Caco-2 (cell line): ENCODE measurements around the gene AMN1. TPM values are rescaled to one million over a fixed set of nuclear protein-coding genes. Genes with fewer than 3 reads are reported as not detected.
A peak's percentile ranks its signal among the peaks of the same experiment; 100 is the strongest.

Source experiments
- BruUV-seq: library from RNA; stranded (reverse); fragments of 400-500 nt; replicated peaks from 2 replicates; lab custom pipeline; 2021; lab: Mats Ljungman, UMichigan
- CTCF ChIA-PET: fragments of 300-600 bp; sonication (Branson Sonifier 250); formaldehyde crosslinking; loops from one replicate; lab custom pipeline; 2022; ENCODE audit warnings: antibody characterized with exemption; lab: Charles Lee
- POLR2A ChIA-PET: fragments of 300-600 bp; sonication (Branson Sonifier 250); formaldehyde crosslinking; loops from one replicate; lab custom pipeline; 2022; ENCODE audit warnings: antibody characterized with exemption; lab: Charles Lee
- DNase-seq, 2 experiments: peaks; one replicate each; pipeline versions ENCODE4 v3.0.0 to v3.0.0-alpha.2; 2020 to 2022
- H3K27me3 ChIP-seq: replicated peaks from 2 replicates; pipeline ENCODE4 v1.6.0; 2011; ENCODE audit warnings: low read length; ENCODE audit not compliant: control insufficient read depth, insufficient read depth
- H3K36me3 ChIP-seq: 2 replicates; pipeline ENCODE4 v1.5.1; 2011; ENCODE audit warnings: low read length; ENCODE audit not compliant: control insufficient read depth, insufficient read depth
- H3K4me1 ChIP-seq: fragments of 250-450 bp; sonication (Bioruptor Pico); 2 replicates; pipeline ENCODE4 v1.5.1; 2020; ENCODE audit warnings: mild to moderate bottlenecking
- H3K4me3 ChIP-seq: 2 replicates; pipeline ENCODE4 v1.5.1; 2011; ENCODE audit warnings: low read depth, mild to moderate bottlenecking, control low read depth, low read length
- H3K9me3 ChIP-seq: fragments of 250-450 bp; sonication (Bioruptor Pico); 2 replicates; pipeline ENCODE4 v1.5.1; 2020; ENCODE audit warnings: mild to moderate bottlenecking, moderate library complexity
- H3K27ac Mint-ChIP-seq: one replicate; pipeline ENCODE4 v1.8.0; 2022; ENCODE audit warnings: mixed read lengths; ENCODE audit not compliant: unreplicated experiment
- H3K27me3 Mint-ChIP-seq: one replicate; pipeline ENCODE4 v1.8.0; 2022; ENCODE audit warnings: mixed read lengths; ENCODE audit not compliant: insufficient read depth, unreplicated experiment
- H3K36me3 Mint-ChIP-seq: one replicate; pipeline ENCODE4 v1.8.0; 2022; ENCODE audit warnings: mild to moderate bottlenecking, mixed read lengths; ENCODE audit not compliant: insufficient read depth, unreplicated experiment
- H3K4me1 Mint-ChIP-seq: one replicate; pipeline ENCODE4 v1.8.0; 2022; ENCODE audit warnings: low read depth, mixed read lengths; ENCODE audit not compliant: unreplicated experiment
- H3K4me3 Mint-ChIP-seq: one replicate; pipeline ENCODE4 v1.8.0; 2022; ENCODE audit warnings: mild to moderate bottlenecking, moderate library complexity, mixed read lengths; ENCODE audit not compliant: unreplicated experiment
- H3K9me3 Mint-ChIP-seq: one replicate; pipeline ENCODE4 v1.8.0; 2022; ENCODE audit warnings: mixed read lengths; ENCODE audit not compliant: unreplicated experiment
- intact Hi-C: fragments of 100-400 bp; cut with micrococcal nuclease; formaldehyde crosslinking; loops from one replicate; pipeline ENCODE4 v1.10.0; 2022; ENCODE audit not compliant: unreplicated experiment
- total RNA-seq: library from RNA; stranded (reverse); gene quantifications from 2 replicates; pipeline ENCODE4 v1.2.3, GENCODE V29; 2022
- TF ChIP-seq, protein P1 (sequence below), 2 experiments: fragments of 200-600 bp in 1 of 2; IDR thresholded peaks; 1 replicate in 1 of 2; 2 replicates in 1 of 2; pipeline versions ENCODE4 v1.5.1 to v1.8.0; 2011 to 2022; ENCODE audit warnings: antibody characterized with exemption in 1 of 2, control low read depth in 1 of 2, inconsistent platforms in 1 of 2, low read depth in 1 of 2, low read length in 1 of 2, mild to moderate bottlenecking in 1 of 2, moderate library complexity in 1 of 2; ENCODE audit not compliant: insufficient read depth in 1 of 2, severe bottlenecking in 1 of 2, unreplicated experiment in 1 of 2

The AMN1 gene
- total RNA-seq, 1 experiment from 2014 or later = 6.2 TPM

DNA sequence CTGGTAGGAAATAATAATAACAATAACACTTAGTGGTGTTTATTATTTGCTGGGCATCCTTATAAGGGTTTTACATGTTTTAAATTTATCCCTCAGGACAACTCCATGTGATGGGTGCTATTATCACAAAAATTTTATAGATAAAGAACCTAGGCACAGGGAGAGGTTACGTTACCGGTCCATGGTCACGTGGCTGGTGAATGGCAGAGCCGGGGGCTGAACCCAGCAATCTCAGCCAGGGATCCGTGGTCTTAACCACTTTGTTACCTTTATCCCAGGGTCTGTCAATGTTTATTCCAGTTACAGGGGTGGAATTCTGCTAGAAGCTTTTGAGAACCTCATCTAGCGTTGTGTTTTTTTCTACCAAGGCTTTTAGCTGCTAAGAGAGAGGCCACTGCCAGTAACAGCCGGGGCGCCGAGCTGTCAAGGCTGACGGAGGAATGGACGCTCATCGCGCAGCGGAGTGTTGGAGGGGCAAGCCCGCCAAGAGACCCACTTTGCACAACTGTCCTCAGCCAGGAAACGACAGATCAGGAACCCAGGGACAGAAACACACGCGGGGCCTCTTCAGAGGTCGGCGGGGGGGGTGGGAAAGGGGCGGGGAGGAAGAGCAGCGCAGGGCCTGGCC lies 418 bp downstream of the AMN1 start:
- Histone ChIP-seq H3K4me3 (peak overlapping the region; percentile 77), H3K36me3 (no peaks in the 10 kb centered on the region), H3K27me3 (no peaks in the 10 kb centered on the region), H3K9me3 (peaks cover 30% of the 10 kb centered on the region), H3K4me1 (peaks cover 30% of the 10 kb centered on the region)
- Mint-ChIP-seq H3K9me3 (peaks cover 30% of the 10 kb centered on the region), H3K4me1 (peaks cover 21% of the 10 kb centered on the region), H3K36me3 (peaks cover 46% of the 10 kb centered on the region), H3K4me3 (peak overlapping the region; percentile 95), H3K27me3 (no peaks in the 10 kb centered on the region), H3K27ac (peak overlapping the region; percentile 98)
- CTCF ChIA-PET = interaction anchor here (0.6 to 1.6 kb wide), 5 partner anchors 13 to 345 kb away, joined by 3 to 6 read pairs (median 3); partner anchors contain the start of gene ETFBKMT
- DNase-seq = no peak
- BruUV-seq = TSS peak; percentile 72
- intact Hi-C loops = loop anchor here (1.0 to 2.0 kb wide), 3 partner anchors 13 to 230 kb away; partner anchors contain the start of genes ETFBKMT and RESF1
- POLR2A ChIA-PET = interaction anchor here (0.6 to 1.3 kb wide), 4 partner anchors 21 to 164 kb away, joined by 3 to 8 read pairs (median 5); no protein-coding TSS in a partner anchor
- TF ChIP-seq, protein P1, sequence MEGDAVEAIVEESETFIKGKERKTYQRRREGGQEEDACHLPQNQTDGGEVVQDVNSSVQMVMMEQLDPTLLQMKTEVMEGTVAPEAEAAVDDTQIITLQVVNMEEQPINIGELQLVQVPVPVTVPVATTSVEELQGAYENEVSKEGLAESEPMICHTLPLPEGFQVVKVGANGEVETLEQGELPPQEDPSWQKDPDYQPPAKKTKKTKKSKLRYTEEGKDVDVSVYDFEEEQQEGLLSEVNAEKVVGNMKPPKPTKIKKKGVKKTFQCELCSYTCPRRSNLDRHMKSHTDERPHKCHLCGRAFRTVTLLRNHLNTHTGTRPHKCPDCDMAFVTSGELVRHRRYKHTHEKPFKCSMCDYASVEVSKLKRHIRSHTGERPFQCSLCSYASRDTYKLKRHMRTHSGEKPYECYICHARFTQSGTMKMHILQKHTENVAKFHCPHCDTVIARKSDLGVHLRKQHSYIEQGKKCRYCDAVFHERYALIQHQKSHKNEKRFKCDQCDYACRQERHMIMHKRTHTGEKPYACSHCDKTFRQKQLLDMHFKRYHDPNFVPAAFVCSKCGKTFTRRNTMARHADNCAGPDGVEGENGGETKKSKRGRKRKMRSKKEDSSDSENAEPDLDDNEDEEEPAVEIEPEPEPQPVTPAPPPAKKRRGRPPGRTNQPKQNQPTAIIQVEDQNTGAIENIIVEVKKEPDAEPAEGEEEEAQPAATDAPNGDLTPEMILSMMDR (IDR thresholded peaks at IDR 0.05; ENCODE audit: insufficient read depth in 1 of 2, low read depth in 1 of 2, low read length in 1 of 2, severe bottlenecking in 1 of 2, unreplicated experiment in 1 of 2) = no peak

DNA sequence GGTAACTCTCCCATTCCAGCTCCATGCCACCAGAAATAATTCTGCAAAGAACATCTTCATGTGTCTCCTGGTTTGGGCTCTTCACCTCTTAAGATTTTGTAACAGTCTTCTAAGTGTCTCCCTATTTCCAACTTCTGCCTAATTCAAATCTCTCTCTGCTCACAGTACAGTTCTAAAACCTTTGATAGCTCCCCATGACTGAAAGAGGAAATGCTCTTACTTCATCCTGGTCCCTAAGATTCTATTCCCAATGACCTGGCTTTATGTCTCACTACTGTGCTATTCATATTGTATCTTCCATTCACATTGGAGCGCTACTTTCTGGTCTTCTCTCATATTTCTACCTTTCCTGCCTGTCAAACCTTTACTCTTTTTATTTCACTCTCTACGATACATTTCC lies 1.6 kb downstream of the AMN1 start:
- peaks cover 13% of the 10 kb centered on the region for H3K4me1 Mint-ChIP-seq
- Histone ChIP-seq H3K4me1 (peaks cover 18% of the 10 kb centered on the region), H3K4me3 (no peak overlapping the region), H3K36me3 (no peaks in the 10 kb centered on the region), H3K9me3 (peaks cover 23% of the 10 kb centered on the region), H3K27me3 (no peaks in the 10 kb centered on the region)
- no peak for DNase-seq
- H3K4me3 Mint-ChIP-seq = no peak overlapping the region
- H3K9me3 Mint-ChIP-seq = peaks cover 19% of the 10 kb centered on the region
- TF ChIP-seq, protein P1 (IDR thresholded peaks at IDR 0.05; ENCODE audit: insufficient read depth in 1 of 2, low read depth in 1 of 2, low read length in 1 of 2, severe bottlenecking in 1 of 2, unreplicated experiment in 1 of 2) = no peak
- ChIA-PET CTCF (no interaction called here), POLR2A (no interaction called here)
- peak overlapping the region; percentile 4 for H3K27ac Mint-ChIP-seq
- H3K27me3 Mint-ChIP-seq = no peaks in the 10 kb centered on the region
- intact Hi-C loops = no loop called here
- peaks cover 38% of the 10 kb centered on the region for H3K36me3 Mint-ChIP-seq
- BruUV-seq = no TSS peak

DNA sequence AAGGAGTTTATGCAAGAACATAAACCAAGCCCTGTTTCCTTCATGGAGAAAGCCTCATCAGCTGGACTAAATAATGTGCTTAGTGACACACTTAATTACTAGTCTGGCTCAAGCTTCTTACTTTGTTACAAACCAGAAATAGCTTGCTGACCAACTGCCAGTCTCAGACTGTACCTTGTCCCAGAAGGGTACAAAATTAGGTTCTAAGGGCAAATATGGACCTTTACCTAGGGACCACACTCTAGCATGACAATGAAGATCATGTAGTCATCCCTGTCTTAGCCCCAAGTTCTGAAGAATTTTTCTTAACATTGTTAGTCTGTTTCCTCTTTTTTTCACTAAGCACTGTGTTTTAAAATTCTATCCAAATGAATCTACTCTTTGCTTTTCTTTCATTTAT lies 2.2 kb downstream of the AMN1 start:
- TF ChIP-seq, protein P1 (IDR thresholded peaks at IDR 0.05; ENCODE audit: insufficient read depth in 1 of 2, low read depth in 1 of 2, low read length in 1 of 2, severe bottlenecking in 1 of 2, unreplicated experiment in 1 of 2) = no peak
- CTCF ChIA-PET = no interaction called here

More for the DNA sequence above, 2.2 kb downstream of the AMN1 start:
- no peaks in the 10 kb centered on the region for H3K27me3 ChIP-seq
- H3K27me3 Mint-ChIP-seq = no peaks in the 10 kb centered on the region
- intact Hi-C loops = no loop called here
- no peak overlapping the region for H3K27ac Mint-ChIP-seq
- H3K4me3 ChIP-seq = no peak overlapping the region
- peaks cover 13% of the 10 kb centered on the region for H3K4me1 Mint-ChIP-seq
- DNase-seq = no peak
- peaks cover 17% of the 10 kb centered on the region for H3K9me3 ChIP-seq
- no peak overlapping the region for H3K4me3 Mint-ChIP-seq
- BruUV-seq = no TSS peak
- peaks cover 12% of the 10 kb centered on the region for H3K4me1 ChIP-seq
- POLR2A ChIA-PET = no interaction called here
- no peaks in the 10 kb centered on the region for H3K36me3 ChIP-seq
- H3K36me3 Mint-ChIP-seq = peaks cover 33% of the 10 kb centered on the region
- H3K9me3 Mint-ChIP-seq = peaks cover 19% of the 10 kb centered on the region
